OCI-M1 (cell line): ENCODE measurements around the gene NOP14.
A peak's percentile ranks its signal among the peaks of the same experiment; 100 is the strongest.

Experiments used
- DNase-seq: peaks from one replicate; lab custom pipeline; 2025; lab: John Stamatoyannopoulos, UW

The NOP14 gene

GRCh38 chr4:2914256-2915126 lies 48.7 kb downstream of the NOP14 start:
- DNase-seq = no peak

- no peak for DNase-seq
Measured at GRCh38 chr4:2913168-2913567, 50.0 kb downstream of the NOP14 start.

GRCh38 chr4:2911868-2912267 lies 51.3 kb downstream of the NOP14 start:
- DNase-seq = no peak

GRCh38 chr4:2910409-2910808 lies 52.8 kb downstream of the NOP14 start:
- no peak for DNase-seq

- no peak for DNase-seq
Measured at GRCh38 chr4:2909583-2909982, 53.6 kb downstream of the NOP14 start.

GRCh38 chr4:2908686-2909085 lies 54.5 kb downstream of the NOP14 start:
- no peak for DNase-seq

GRCh38 chr4:2907706-2908293 lies 55.4 kb downstream of the NOP14 start:
- DNase-seq = no peak

GRCh38 chr4:2907226-2907625 lies 56.0 kb downstream of the NOP14 start:
- DNase-seq = no peak

- DNase-seq = no peak
Measured at GRCh38 chr4:2906218-2906617, 57.0 kb downstream of the NOP14 start.

- no peak for DNase-seq
Measured at GRCh38 chr4:2905544-2905943, 57.7 kb downstream of the NOP14 start.

GRCh38 chr4:2902126-2902525 lies 61.1 kb downstream of the NOP14 start:
- DNase-seq = no peak

GRCh38 chr4:2901186-2901585 lies 62.0 kb downstream of the NOP14 start:
- no peak for DNase-seq

- no peak for DNase-seq
Measured at GRCh38 chr4:2900741-2901140, 62.5 kb downstream of the NOP14 start.

GRCh38 chr4:2898001-2898400 lies 65.2 kb downstream of the NOP14 start:
- DNase-seq = no peak

- DNase-seq = no peak
Measured at GRCh38 chr4:2893772-2894171, 69.4 kb downstream of the NOP14 start.

- DNase-seq = peak; percentile 25
Measured at GRCh38 chr4:2891294-2891693, 71.9 kb downstream of the NOP14 start.

GRCh38 chr4:2888886-2889285 lies 74.3 kb downstream of the NOP14 start:
- DNase-seq = no peak
